NCI-H2227 (cell line): ENCODE measurements around the gene ADGRG6.

Experiments used
- DNase-seq: peaks from one replicate; lab custom pipeline; 2025; ENCODE audit not compliant: unreplicated experiment; lab: John Stamatoyannopoulos, UW

Gene ADGRG6

GRCh38 chr6:142374091-142374770 is 72.4 kb downstream of the ADGRG6 start:
- DNase-seq: no peak

- no peak for DNase-seq
Observed at GRCh38 chr6:142374965-142375733, 73.3 kb downstream of the ADGRG6 start.

GRCh38 chr6:142376115-142376514 is 74.3 kb downstream of the ADGRG6 start:
- no peak for DNase-seq

- no peak for DNase-seq
Observed at GRCh38 chr6:142376800-142377496, 75.1 kb downstream of the ADGRG6 start.

GRCh38 chr6:142377497-142377848 is 75.7 kb downstream of the ADGRG6 start:
- no peak for DNase-seq

GRCh38 chr6:142378138-142378875 is 76.5 kb downstream of the ADGRG6 start:
- no peak for DNase-seq

- DNase-seq: no peak
Observed at GRCh38 chr6:142380626-142381025, 78.8 kb downstream of the ADGRG6 start.

GRCh38 chr6:142381181-142381580 is 79.4 kb downstream of the ADGRG6 start:
- DNase-seq: no peak

- DNase-seq: no peak
Observed at GRCh38 chr6:142381845-142382378, 80.1 kb downstream of the ADGRG6 start.

GRCh38 chr6:142384519-142385254 is 82.9 kb downstream of the ADGRG6 start:
- no peak for DNase-seq

- no peak for DNase-seq
Observed at GRCh38 chr6:142385352-142385751, 83.5 kb downstream of the ADGRG6 start.

GRCh38 chr6:142386657-142387056 is 84.8 kb downstream of the ADGRG6 start:
- DNase-seq: no peak

- DNase-seq: peak; percentile 0
Observed at GRCh38 chr6:142387997-142388815, 86.4 kb downstream of the ADGRG6 start.

GRCh38 chr6:142395266-142395665 is 93.5 kb downstream of the ADGRG6 start:
- DNase-seq: no peak

- no peak for DNase-seq
Observed at GRCh38 chr6:142395768-142396231, 94.0 kb downstream of the ADGRG6 start.

- no peak for DNase-seq
Observed at GRCh38 chr6:142398353-142398752, 96.5 kb downstream of the ADGRG6 start.

- DNase-seq: no peak
Observed at GRCh38 chr6:142399739-142400138, 97.9 kb downstream of the ADGRG6 start.

GRCh38 chr6:142400495-142400894 is 98.7 kb downstream of the ADGRG6 start:
- no peak for DNase-seq

- no peak for DNase-seq
Observed at GRCh38 chr6:142401838-142402237, 100.0 kb downstream of the ADGRG6 start.
